Stimulated activated CD4-positive, alpha-beta T cell treated with anti-CD3 and anti-CD28 coated beads, Interleukin-12 subunit alpha, Interleukin-12 subunit beta, amount 100 ng/mL, for 48 hours (primary cell): ENCODE measurements around the gene ARHGEF17.
A peak's percentile ranks its signal among the peaks of the same experiment; 100 is the strongest.

Experiments
- DNase-seq, 3 donors: peaks; one replicate each; pipeline ENCODE4 v3.0.0-alpha.2; 2020; ENCODE audit warnings: low read depth in 2 of 3, low spot score in 1 of 3

The ARHGEF17 gene

GRCh38 chr11:73350908-73351636 lies 43.0 kb downstream of the ARHGEF17 start:
- DNase-seq = peak; percentile 30 to 38 (median 34)

GRCh38 chr11:73353422-73353821 lies 45.3 kb downstream of the ARHGEF17 start:
- DNase-seq = no peak

- no peak for DNase-seq
These were observed 47.0 kb downstream of the ARHGEF17 start for GRCh38 chr11:73355109-73355508.

GRCh38 chr11:73356979-73357860 lies 49.1 kb downstream of the ARHGEF17 start:
- no peak for DNase-seq

GRCh38 chr11:73358071-73358470 lies 50.0 kb downstream of the ARHGEF17 start:
- no peak for DNase-seq

- DNase-seq = no peak
These were observed 51.3 kb downstream of the ARHGEF17 start for GRCh38 chr11:73359341-73359740.

GRCh38 chr11:73359930-73360742 lies 52.1 kb downstream of the ARHGEF17 start:
- peak in 1 of 3 donors; percentile 24 for DNase-seq

- no peak for DNase-seq
These were observed 52.8 kb downstream of the ARHGEF17 start for GRCh38 chr11:73360743-73361369.

GRCh38 chr11:73361953-73362776 lies 54.1 kb downstream of the ARHGEF17 start:
- DNase-seq = no peak

- DNase-seq = no peak
These were observed 55.1 kb downstream of the ARHGEF17 start for GRCh38 chr11:73363147-73363546.

- no peak for DNase-seq
These were observed 57.5 kb downstream of the ARHGEF17 start for GRCh38 chr11:73365352-73366264.

GRCh38 chr11:73366265-73366610 lies 58.2 kb downstream of the ARHGEF17 start:
- no peak for DNase-seq

- DNase-seq = no peak
These were observed 58.9 kb downstream of the ARHGEF17 start for GRCh38 chr11:73366953-73367352.

GRCh38 chr11:73367482-73368024 lies 59.5 kb downstream of the ARHGEF17 start:
- DNase-seq = no peak

- no peak for DNase-seq
These were observed 64.4 kb downstream of the ARHGEF17 start for GRCh38 chr11:73372375-73372993.

- no peak for DNase-seq
These were observed 66.1 kb downstream of the ARHGEF17 start for GRCh38 chr11:73374151-73374550.

GRCh38 chr11:73375830-73376159 lies 67.7 kb downstream of the ARHGEF17 start:
- DNase-seq = no peak

GRCh38 chr11:73376160-73376802 lies 68.2 kb downstream of the ARHGEF17 start, which contains the start of gene RELT:
RELT (plus strand) TSS chr11:73376399; CDS start chr11:73389137, 12,738 bp downstream.
- DNase-seq = peak; percentile 87 to 95 (median 89)
